ENCODE measurements around the gene CLEC7A. TPM values are rescaled to one million over a fixed set of nuclear protein-coding genes. Genes with fewer than 3 reads are reported as not detected.

CLEC7A gene
- total RNA-seq, 1 donor, result 0.36 TPM

- Histone ChIP-seq H3K4me3 (ENCODE audit: insufficient read depth, low read length) (no peak overlapping the region), H3K4me2 (ENCODE audit: insufficient read depth, low read length) (no peak overlapping the region), H2AFZ (ENCODE audit: low read length) (no peak overlapping the region), H3K36me3 (ENCODE audit: insufficient read depth, low read length) (no peaks in the 10 kb centered on the region), H3K27me3 (ENCODE audit: insufficient read depth, low read length) (peaks cover 4% of the 10 kb centered on the region), H3K9me3 (ENCODE audit: low read depth, low read length) (no peaks in the 10 kb centered on the region), H4K20me1 (ENCODE audit: insufficient read depth, low read length) (no peaks in the 10 kb centered on the region), H3K4me1 (ENCODE audit: insufficient read depth, low read length) (no peaks in the 10 kb centered on the region), H3K27ac (ENCODE audit: low read depth, low read length) (no peak overlapping the region), H3K79me2 (ENCODE audit: insufficient read depth, low read length) (no peaks in the 10 kb centered on the region)
- no peak for DNase-seq (ENCODE audit: insufficient read length, low spot score, missing footprints)
- TF ChIP-seq CTCF (IDR thresholded peaks at IDR 0.05; ENCODE audit: extremely low read depth, low read depth, low read length), result no peak
Measured at GRCh38 chr12:10159280-10159679, 29.3 kb upstream of the CLEC7A start.

- H3K4me3 ChIP-seq (ENCODE audit: insufficient read depth, low read length), result no peak overlapping the region
- no peak overlapping the region for H3K27ac ChIP-seq (ENCODE audit: low read depth, low read length)
- H3K9me3 ChIP-seq (ENCODE audit: low read depth, low read length), result no peaks in the 10 kb centered on the region
- no peaks in the 10 kb centered on the region for H3K36me3 ChIP-seq (ENCODE audit: insufficient read depth, low read length)
- peaks cover 4% of the 10 kb centered on the region for H3K27me3 ChIP-seq (ENCODE audit: insufficient read depth, low read length)
- H4K20me1 ChIP-seq (ENCODE audit: insufficient read depth, low read length), result no peaks in the 10 kb centered on the region
- H2AFZ ChIP-seq (ENCODE audit: low read length), result no peak overlapping the region
- peaks cover 8% of the 10 kb centered on the region for H3K4me1 ChIP-seq (ENCODE audit: insufficient read depth, low read length)
- DNase-seq (ENCODE audit: insufficient read length, low spot score, missing footprints), result no peak
- TF ChIP-seq CTCF (IDR thresholded peaks at IDR 0.05; ENCODE audit: extremely low read depth, low read depth, low read length), result no peak
- H3K79me2 ChIP-seq (ENCODE audit: insufficient read depth, low read length), result no peaks in the 10 kb centered on the region
- no peak overlapping the region for H3K4me2 ChIP-seq (ENCODE audit: insufficient read depth, low read length)
Measured at GRCh38 chr12:10158406-10158805, 28.4 kb upstream of the CLEC7A start.

GRCh38 chr12:10155966-10156365 is 26.0 kb upstream of the CLEC7A start:
- no peak overlapping the region for H3K4me2 ChIP-seq (ENCODE audit: insufficient read depth, low read length)

GRCh38 chr12:10154145-10154496 is 24.1 kb upstream of the CLEC7A start:
- peak; percentile 57 for DNase-seq (ENCODE audit: insufficient read length, low spot score, missing footprints)
- Histone ChIP-seq H3K27me3 (ENCODE audit: insufficient read depth, low read length) (no peaks in the 10 kb centered on the region), H3K4me1 (ENCODE audit: insufficient read depth, low read length) (peaks cover 8% of the 10 kb centered on the region), H3K4me3 (ENCODE audit: insufficient read depth, low read length) (peak overlapping the region; percentile 81), H3K9me3 (ENCODE audit: low read depth, low read length) (no peaks in the 10 kb centered on the region), H3K36me3 (ENCODE audit: insufficient read depth, low read length) (no peaks in the 10 kb centered on the region), H3K79me2 (ENCODE audit: insufficient read depth, low read length) (no peaks in the 10 kb centered on the region), H3K27ac (ENCODE audit: low read depth, low read length) (no peak overlapping the region), H2AFZ (ENCODE audit: low read length) (peak overlapping the region; percentile 98), H4K20me1 (ENCODE audit: insufficient read depth, low read length) (no peaks in the 10 kb centered on the region), H3K4me2 (ENCODE audit: insufficient read depth, low read length) (peak overlapping the region; percentile 96)
- TF ChIP-seq CTCF (IDR thresholded peaks at IDR 0.05; ENCODE audit: extremely low read depth, low read depth, low read length), result no peak

More at GRCh38 chr12:10155966-10156365, 26.0 kb upstream of the CLEC7A start:
- no peak for TF ChIP-seq CTCF (IDR thresholded peaks at IDR 0.05; ENCODE audit: extremely low read depth, low read depth, low read length)
- H3K9me3 ChIP-seq (ENCODE audit: low read depth, low read length), result no peaks in the 10 kb centered on the region
- H3K36me3 ChIP-seq (ENCODE audit: insufficient read depth, low read length), result no peaks in the 10 kb centered on the region
- DNase-seq (ENCODE audit: insufficient read length, low spot score, missing footprints), result no peak
- no peak overlapping the region for H2AFZ ChIP-seq (ENCODE audit: low read length)
- no peak overlapping the region for H3K4me3 ChIP-seq (ENCODE audit: insufficient read depth, low read length)
- no peaks in the 10 kb centered on the region for H3K79me2 ChIP-seq (ENCODE audit: insufficient read depth, low read length)
- no peak overlapping the region for H3K27ac ChIP-seq (ENCODE audit: low read depth, low read length)
- H4K20me1 ChIP-seq (ENCODE audit: insufficient read depth, low read length), result no peaks in the 10 kb centered on the region
- H3K27me3 ChIP-seq (ENCODE audit: insufficient read depth, low read length), result peaks cover 4% of the 10 kb centered on the region
- H3K4me1 ChIP-seq (ENCODE audit: insufficient read depth, low read length), result peaks cover 8% of the 10 kb centered on the region
